ENCODE data around the gene SARM1.
"Not testable (repeated sequence)": the region's sequence is repeated elsewhere in the genome, so short reads cannot be mapped to it uniquely, and the experiment has no call there.

SARM1 gene

DNA sequence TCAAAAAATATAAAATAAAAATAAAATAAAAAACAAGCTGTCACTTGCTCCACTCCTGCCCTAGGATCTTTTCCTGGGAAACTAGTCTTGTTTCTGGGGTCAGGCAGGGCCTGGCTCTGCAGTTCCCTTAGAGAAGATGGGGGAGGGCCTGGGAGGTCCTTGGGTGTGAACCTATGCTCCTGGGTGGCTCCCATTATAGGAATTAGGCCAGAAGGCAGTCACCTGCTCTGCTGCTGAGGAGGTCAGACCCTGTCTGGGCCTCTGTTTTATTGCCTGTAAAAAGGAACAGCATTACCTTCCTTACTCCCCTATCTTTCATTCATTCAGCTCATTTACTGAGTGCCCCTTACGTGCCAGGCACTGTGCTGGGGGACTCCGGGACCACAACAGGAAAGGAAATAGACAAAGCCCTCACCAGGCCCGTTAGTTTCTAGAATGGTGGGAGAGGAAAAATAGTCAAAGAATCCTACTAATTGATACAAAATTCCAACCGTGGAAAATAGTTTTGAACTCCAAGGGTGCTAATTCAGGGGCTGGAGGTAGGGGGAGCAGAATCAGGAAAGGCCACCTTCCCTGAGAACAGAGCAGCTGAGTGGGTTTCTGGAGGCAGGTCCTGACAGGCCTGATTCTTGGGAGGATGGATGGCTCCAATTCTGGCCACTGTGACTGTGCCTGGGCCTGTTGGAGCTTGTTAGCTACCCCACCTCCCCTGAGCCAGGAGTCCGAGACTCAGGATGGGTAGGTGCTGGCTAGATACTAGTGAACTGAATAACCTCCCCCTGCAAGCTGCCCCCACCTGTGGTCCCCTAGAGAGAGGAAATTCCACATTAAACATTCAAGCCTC lies 35.9 kb downstream of the SARM1 start:
- Mint-ChIP-seq H3K4me3 (peak overlapping the region; percentile 6), H3K27ac (no peak overlapping the region)

DNA sequence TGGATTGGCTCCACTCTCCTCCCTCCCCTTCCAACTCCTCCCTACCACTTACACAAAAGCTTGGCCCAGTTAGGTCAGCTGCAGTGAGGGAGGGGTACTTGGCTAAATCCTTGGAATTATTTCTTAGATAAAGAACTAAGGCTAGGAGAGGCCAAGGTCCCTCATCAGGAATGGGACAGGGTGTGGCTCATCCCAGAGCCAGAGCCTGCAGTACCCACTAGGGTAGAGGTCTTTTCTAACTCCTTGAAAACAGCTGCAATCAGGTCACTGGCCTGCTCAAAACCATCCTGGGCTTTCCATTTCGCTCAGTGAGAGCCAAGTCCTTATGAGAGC lies 36.4 kb downstream of the SARM1 start:
- Mint-ChIP-seq H3K4me3 (no peak overlapping the region), H3K27me3 (no peaks in the 10 kb centered on the region), H3K27ac (no peak overlapping the region), H3K36me3 (no peaks in the 10 kb centered on the region), H3K9me3 (no peaks in the 10 kb centered on the region), H3K4me1 (peaks cover 5% of the 10 kb centered on the region)

More for the DNA sequence above, 35.9 kb downstream of the SARM1 start:
- no peaks in the 10 kb centered on the region for H3K27me3 Mint-ChIP-seq
- no peaks in the 10 kb centered on the region for H3K9me3 Mint-ChIP-seq
- H3K36me3 Mint-ChIP-seq, result no peaks in the 10 kb centered on the region
- peaks cover 5% of the 10 kb centered on the region for H3K4me1 Mint-ChIP-seq

DNA sequence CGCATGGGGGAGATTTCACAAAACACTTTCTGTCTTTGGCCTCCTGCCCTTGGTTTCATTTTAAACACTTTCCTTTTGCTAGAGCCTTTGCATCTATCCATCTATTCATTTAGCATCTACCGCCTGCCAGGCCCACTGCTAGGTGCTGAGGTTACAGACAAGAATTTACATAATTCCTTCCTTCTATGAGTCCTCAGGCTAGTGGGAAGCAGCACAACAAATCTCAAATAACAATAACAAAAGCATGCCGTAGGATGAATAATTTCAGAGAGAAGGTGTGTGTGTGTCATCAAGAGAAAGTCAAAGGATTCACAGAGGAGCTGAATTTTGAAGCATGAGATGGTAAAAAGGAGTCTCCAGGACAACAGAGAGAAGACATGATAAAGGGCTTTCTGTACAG lies 40.6 kb downstream of the SARM1 start:
- no peak overlapping the region for H3K4me3 Mint-ChIP-seq
- peaks cover 6% of the 10 kb centered on the region for H3K4me1 Mint-ChIP-seq
- H3K27ac Mint-ChIP-seq, result no peak overlapping the region
- no peaks in the 10 kb centered on the region for H3K9me3 Mint-ChIP-seq
- H3K27me3 Mint-ChIP-seq, result peaks cover 3% of the 10 kb centered on the region
- no peaks in the 10 kb centered on the region for H3K36me3 Mint-ChIP-seq

DNA sequence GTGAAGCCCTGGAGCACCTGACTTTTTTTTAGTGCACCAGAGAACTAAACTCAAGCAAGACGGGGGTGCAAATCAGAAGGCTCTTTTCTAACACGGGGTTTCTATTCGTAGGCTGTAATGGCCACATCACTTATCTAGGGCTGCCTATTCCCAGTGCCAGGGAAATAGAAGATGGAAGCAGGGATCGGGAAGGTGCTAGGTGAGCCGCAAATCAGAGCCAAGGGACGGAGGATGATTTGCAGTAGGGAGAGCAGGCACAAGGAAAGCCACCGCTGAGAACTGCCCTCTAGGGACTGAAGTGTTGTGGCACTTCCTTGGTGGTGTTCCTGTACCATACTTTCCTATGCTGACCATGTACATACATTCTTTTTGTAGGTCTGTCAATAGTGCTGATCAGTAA lies 42.3 kb downstream of the SARM1 start:
- peaks cover 3% of the 10 kb centered on the region for H3K27me3 Mint-ChIP-seq
- no peak overlapping the region for H3K27ac Mint-ChIP-seq
- no peaks in the 10 kb centered on the region for H3K36me3 Mint-ChIP-seq
- peaks cover 9% of the 10 kb centered on the region for H3K4me1 Mint-ChIP-seq
- no peak overlapping the region for H3K4me3 Mint-ChIP-seq
- H3K9me3 Mint-ChIP-seq, result no peaks in the 10 kb centered on the region

DNA sequence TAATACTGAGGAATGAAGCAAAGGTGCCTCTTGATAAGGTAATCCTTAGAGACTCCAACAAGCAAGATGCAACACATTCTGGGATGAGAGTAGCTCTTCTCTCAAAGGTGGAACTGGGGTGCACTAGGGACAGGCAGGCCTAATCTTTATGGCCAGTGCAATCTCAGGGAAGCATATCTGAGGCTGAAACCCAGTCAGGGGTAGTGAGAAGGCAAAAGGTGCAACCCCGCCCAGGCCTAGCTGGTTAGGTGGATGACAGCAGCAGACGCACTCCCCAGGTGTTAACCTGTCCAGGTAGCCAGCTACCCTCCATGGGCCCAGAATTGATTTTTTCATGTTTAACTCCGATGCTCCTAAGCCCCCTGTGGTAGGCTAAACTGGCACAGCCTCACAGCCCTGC lies 44.4 kb downstream of the SARM1 start:
- Mint-ChIP-seq H3K9me3 (no peaks in the 10 kb centered on the region), H3K27ac (no peak overlapping the region), H3K36me3 (no peaks in the 10 kb centered on the region), H3K4me1 (peaks cover 9% of the 10 kb centered on the region), H3K4me3 (no peak overlapping the region), H3K27me3 (peaks cover 6% of the 10 kb centered on the region)

DNA sequence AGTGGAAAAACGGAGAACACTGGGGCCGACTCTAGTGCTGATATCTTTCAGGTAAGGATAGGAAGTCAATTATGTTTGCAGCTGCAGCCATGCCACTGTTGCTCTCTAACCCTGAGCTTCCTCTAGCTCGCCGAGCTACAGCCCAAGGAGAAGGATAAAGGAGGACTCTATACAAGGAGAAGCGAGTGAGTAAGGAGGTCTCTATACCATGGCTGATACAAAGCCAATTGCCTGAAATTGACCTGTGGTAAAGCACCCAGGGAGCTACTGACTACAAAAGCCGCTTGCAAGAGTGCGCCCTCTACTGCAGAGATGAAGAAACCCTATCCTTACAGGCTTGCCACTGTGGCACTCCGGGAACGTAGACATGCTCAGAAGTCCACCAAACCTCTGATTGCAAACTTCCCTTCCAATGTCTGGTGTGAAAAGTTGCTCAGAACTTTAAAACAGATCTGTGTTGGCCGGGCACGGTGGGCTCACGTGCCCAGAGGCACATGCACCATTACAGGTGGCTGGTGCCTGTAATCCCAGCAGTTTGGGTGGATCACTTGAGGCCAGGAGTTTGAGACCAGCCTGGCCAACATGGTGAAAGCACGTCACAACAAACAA lies 45.3 kb downstream of the SARM1 start:
- no peaks in the 10 kb centered on the region for H3K9me3 Mint-ChIP-seq
- peaks cover 9% of the 10 kb centered on the region for H3K4me1 Mint-ChIP-seq
- H3K36me3 Mint-ChIP-seq, result no peaks in the 10 kb centered on the region
- H3K27me3 Mint-ChIP-seq, result peaks cover 6% of the 10 kb centered on the region
- H3K4me3 Mint-ChIP-seq, result no peak overlapping the region
- H3K27ac Mint-ChIP-seq, result no peak overlapping the region

DNA sequence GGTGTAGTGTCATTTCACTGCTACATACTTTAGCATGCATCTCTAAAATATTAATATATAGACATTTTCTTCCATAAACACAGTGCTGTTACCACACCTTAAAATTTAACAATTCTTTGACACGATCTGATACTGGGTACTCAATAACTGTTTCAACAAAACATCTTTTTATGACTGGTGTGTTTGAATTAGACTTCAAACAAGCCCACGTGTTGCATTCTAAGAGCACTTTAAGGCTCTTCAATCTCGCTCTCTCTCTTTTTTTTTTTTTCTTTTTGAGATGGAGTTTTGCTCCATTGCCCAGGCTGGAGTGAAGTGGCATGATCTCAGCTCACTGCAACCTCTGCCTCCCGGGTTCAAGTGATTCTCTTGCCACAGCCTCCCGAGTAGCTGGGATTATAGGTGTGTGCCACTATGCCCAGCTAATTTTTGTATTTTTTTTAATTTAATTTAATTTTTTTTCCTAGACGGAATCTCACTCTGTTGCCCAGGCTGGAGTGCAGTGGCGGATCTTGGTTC lies 50.4 kb downstream of the SARM1 start:
- Mint-ChIP-seq H3K4me3 (no peak overlapping the region), H3K9me3 (no peaks in the 10 kb centered on the region), H3K36me3 (no peaks in the 10 kb centered on the region), H3K4me1 (peaks cover 6% of the 10 kb centered on the region), H3K27ac (no peak overlapping the region), H3K27me3 (peaks cover 4% of the 10 kb centered on the region)

DNA sequence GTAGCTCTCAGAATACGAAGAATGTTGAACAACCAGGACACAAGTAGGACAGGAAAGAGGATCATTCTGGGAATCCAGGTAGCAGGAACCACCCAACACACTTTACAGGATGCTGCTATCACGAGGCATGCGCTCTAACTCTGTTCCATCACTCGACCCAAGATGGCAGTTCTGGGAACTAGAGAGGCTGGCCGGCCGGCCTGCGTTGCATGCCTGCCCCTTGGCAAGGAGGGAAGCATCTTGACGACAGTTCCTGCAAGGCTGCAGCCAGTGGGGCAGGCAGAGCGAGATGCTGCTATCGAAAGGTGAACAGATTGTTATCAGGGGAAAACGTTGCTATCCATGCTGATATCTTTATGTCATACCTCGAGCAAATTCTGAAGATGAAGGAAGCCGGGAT lies 53.7 kb downstream of the SARM1 start:
- Mint-ChIP-seq H3K36me3 (no peaks in the 10 kb centered on the region), H3K27me3 (peaks cover 3% of the 10 kb centered on the region), H3K4me3 (no peak overlapping the region)

DNA sequence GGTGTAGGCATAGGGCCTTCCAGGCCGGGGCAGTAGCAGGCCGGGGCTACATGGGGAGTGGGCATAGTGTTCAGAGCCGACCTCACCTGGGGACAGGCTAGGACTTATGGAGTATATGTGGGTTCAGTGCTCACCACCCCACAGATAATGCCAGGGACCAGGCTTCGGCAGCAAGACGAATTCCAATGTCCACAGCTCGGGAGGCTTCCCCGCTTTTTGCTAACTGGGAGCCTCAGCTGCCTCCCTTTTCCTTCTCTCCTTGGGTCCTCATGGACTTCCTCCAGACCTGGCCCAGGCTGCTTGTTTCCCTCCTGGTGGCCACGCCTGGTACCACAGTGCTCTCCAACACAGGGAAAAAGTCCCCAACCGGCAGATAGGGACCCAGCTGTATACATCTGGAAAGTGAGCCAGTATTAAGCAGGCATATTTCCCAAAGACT lies 54.6 kb downstream of the SARM1 start:
- Mint-ChIP-seq H3K4me3 (no peak overlapping the region), H3K27me3 (peaks cover 3% of the 10 kb centered on the region), H3K36me3 (no peaks in the 10 kb centered on the region), H3K4me1 (no peaks in the 10 kb centered on the region), H3K9me3 (no peaks in the 10 kb centered on the region), H3K27ac (no peak overlapping the region)

More for the DNA sequence above, 53.7 kb downstream of the SARM1 start:
- H3K4me1 Mint-ChIP-seq, result no peaks in the 10 kb centered on the region
- no peak overlapping the region for H3K27ac Mint-ChIP-seq
- no peaks in the 10 kb centered on the region for H3K9me3 Mint-ChIP-seq

DNA sequence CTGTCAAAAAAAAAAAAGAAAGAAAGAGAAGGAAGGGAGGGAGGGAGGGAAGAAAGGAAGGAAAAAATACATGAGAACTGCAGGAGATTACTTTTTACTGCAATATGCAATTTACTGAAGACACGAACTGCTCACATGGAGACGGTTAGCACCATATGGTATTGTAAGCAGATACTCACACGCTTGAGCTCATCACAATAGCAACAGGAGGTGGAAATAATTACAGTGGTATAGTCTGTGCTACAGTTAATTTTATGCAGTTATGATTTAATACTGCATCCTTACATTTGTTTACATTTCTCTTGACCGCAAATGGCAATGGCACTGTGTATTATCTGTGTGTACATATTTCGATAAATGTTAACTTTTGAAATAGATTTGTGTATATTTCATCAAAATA lies 55.9 kb downstream of the SARM1 start:
- H3K36me3 Mint-ChIP-seq, result no peaks in the 10 kb centered on the region
- peaks cover 3% of the 10 kb centered on the region for H3K27me3 Mint-ChIP-seq
- no peak overlapping the region for H3K4me3 Mint-ChIP-seq
- no peak overlapping the region for H3K27ac Mint-ChIP-seq
- no peaks in the 10 kb centered on the region for H3K9me3 Mint-ChIP-seq
- no peaks in the 10 kb centered on the region for H3K4me1 Mint-ChIP-seq

DNA sequence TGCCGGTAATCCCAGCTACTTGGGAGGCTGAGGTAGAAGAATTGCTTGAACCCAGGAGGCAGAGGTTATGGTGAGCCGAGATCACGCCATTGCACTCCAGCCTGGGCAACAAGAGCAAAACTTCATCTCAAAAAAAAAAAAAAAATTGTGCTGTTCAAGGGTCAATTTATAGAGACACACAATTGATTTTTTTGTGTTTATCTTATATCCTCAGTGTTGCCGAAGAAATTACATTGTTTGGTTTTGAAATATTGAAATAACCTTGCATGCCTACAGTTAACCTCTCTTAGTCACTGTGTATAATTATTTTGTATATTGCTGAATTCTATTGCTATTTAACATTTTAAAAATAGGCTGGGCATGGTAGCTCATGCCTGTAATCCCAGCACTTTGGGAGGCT lies 56.5 kb downstream of the SARM1 start:
- not testable (repeated sequence) for H3K4me1 Mint-ChIP-seq, H3K4me3 Mint-ChIP-seq, H3K9me3 Mint-ChIP-seq, H3K36me3 Mint-ChIP-seq, H3K27me3 Mint-ChIP-seq, H3K27ac Mint-ChIP-seq

DNA sequence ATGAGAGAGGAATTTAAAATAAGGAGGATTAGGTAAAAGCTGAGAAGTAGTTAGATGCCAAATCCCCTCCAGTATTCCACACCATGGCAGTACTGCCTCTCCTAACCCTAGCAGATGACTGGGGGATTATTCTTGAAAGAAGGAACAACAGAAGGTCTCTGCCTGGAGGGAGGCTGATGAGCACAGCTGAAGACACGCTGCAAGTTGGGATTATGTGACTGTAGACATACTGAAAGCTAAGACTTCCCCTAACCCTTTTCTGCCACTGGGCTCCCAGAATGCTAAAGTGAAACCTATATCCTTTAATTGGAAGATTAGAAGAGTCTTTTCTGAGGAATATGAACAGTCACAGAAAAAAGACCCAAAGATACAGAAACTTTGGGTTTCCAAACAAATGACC lies 62.2 kb downstream of the SARM1 start:
- H3K36me3 Mint-ChIP-seq, result no peaks in the 10 kb centered on the region
- no peaks in the 10 kb centered on the region for H3K4me1 Mint-ChIP-seq
- no peaks in the 10 kb centered on the region for H3K9me3 Mint-ChIP-seq

DNA sequence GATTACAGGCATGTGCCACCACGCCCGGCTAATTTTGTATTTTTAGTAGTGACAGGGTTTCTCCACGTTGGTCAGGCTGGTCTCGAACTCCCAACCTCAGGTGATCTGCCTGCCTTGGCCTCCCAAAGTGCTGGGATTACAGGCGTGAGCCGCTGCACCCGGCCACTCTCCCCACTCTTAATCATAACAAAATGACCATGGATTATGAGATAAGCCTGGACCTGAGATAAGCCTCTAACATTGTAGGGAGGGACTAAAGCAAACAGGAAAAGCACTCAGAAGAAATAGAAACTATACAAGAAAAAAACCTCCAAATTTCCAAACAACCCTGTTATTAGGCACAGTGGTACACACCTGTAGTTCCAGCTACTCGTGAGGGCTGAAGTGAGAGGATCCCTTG lies 62.8 kb downstream of the SARM1 start:
- H3K4me1 Mint-ChIP-seq, H3K27ac Mint-ChIP-seq, H3K36me3 Mint-ChIP-seq, H3K4me3 Mint-ChIP-seq, H3K27me3 Mint-ChIP-seq, H3K9me3 Mint-ChIP-seq: not testable (repeated sequence)

More for the DNA sequence above, 62.2 kb downstream of the SARM1 start:
- Mint-ChIP-seq H3K27ac (no peak overlapping the region), H3K27me3 (peaks cover 4% of the 10 kb centered on the region), H3K4me3 (no peak overlapping the region)

DNA sequence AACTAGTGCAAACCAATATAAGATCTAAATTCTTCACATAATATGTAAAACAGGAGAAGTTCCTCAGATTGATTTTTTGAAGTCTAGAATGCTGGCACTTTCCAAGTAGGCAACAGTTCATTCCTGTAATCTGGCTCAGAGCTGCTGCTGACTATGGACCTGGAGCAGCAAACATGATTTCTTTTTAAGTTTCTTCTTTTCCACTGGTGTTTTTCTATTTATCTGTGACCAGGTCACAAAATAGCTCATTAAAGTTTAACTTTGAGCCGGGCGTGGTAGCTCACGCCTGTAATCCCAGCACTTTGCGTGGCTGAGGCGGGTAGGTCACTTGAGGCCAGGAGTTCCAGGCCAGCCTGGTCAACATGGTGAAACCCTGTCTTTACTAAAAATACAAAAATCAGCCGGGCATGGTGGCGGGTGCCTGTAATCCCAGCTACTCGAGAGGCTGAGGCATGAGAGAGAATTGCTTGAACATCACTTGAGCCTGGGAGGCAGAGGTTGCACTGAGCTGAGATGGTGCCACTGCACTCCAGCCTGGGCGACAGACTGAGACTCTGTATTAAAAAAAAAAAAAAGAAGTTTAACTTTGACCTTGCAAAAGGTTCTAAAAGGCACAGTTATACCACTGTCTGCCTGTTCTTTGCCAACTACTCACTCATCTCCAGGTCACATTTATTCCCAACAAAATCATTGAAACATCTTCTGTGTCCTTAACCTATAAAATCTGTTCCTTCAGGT lies 72.6 kb downstream of the SARM1 start:
- Mint-ChIP-seq H3K27me3 (no peaks in the 10 kb centered on the region), H3K9me3 (no peaks in the 10 kb centered on the region), H3K4me1 (no peaks in the 10 kb centered on the region), H3K36me3 (no peaks in the 10 kb centered on the region), H3K4me3 (no peak overlapping the region), H3K27ac (no peak overlapping the region)

DNA sequence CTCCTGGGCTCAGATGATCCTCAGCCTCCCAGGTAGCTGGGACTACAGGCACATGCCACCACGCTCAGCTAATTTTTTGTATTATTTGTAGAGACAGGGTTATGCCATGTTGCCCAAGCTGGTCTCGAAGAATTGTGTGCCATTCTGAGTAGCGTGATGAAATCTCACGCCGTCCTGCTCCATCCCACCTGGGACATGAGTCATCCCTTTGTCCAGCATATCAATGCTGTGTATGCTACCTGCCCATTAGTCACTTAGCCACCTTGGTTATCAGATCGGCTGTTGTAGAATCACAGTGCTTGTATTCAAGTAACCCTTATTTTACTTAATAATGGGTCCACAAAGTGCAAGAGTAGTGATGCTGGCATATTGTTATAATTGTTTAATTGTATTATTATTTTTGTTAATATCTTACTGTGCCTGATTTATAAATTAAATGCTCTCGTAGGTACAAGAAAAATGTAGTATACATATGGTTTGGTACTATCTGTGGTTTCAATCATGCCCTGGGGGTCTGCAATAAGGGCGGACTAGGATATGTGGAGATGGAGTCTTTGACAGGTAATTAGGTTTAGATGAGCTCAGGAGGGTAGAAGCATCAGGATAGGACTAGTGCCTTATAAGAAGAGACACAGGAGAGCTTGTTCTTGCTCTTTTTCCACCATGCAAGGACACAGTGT lies 75.4 kb downstream of the SARM1 start:
- Mint-ChIP-seq H3K4me3 (no peak overlapping the region), H3K27me3 (no peaks in the 10 kb centered on the region)

More for the DNA sequence above, 75.4 kb downstream of the SARM1 start:
- no peaks in the 10 kb centered on the region for H3K4me1 Mint-ChIP-seq
- H3K36me3 Mint-ChIP-seq, result no peaks in the 10 kb centered on the region
- H3K9me3 Mint-ChIP-seq, result no peaks in the 10 kb centered on the region
- H3K27ac Mint-ChIP-seq, result no peak overlapping the region
